Calu3 (cell line): ENCODE results near the gene LRRK1. TPM values are rescaled to one million over a fixed set of nuclear protein-coding genes. Genes with fewer than 3 reads are reported as not detected.

Source experiments
- BruUV-seq: library from RNA; stranded (reverse); fragments of 400-500 nt; replicated peaks from 2 replicates; lab custom pipeline; 2021; lab: Mats Ljungman, UMichigan
- CTCF ChIA-PET: fragments of 300-600 bp; sonication (Branson Sonifier 250); formaldehyde crosslinking; loops from one replicate; lab custom pipeline; 2022; ENCODE audit warnings: antibody characterized with exemption; lab: Charles Lee
- DNase-seq: peaks from one replicate; pipeline ENCODE4 v3.0.0; 2022
- H3K27ac Mint-ChIP-seq: one replicate; pipeline ENCODE4 v1.8.0; 2022; ENCODE audit warnings: mixed read lengths; ENCODE audit not compliant: unreplicated experiment
- H3K27me3 Mint-ChIP-seq: one replicate; pipeline ENCODE4 v1.8.0; 2022; ENCODE audit warnings: mixed read lengths; ENCODE audit not compliant: unreplicated experiment
- H3K36me3 Mint-ChIP-seq: one replicate; pipeline ENCODE4 v1.8.0; 2022; ENCODE audit warnings: mild to moderate bottlenecking, moderate library complexity, mixed read lengths; ENCODE audit not compliant: insufficient read depth, unreplicated experiment
- H3K4me1 Mint-ChIP-seq: one replicate; pipeline ENCODE4 v1.8.0; 2022; ENCODE audit warnings: mild to moderate bottlenecking, low read depth, mixed read lengths; ENCODE audit not compliant: unreplicated experiment
- H3K4me3 Mint-ChIP-seq: one replicate; pipeline ENCODE4 v1.8.0; 2022; ENCODE audit warnings: mild to moderate bottlenecking, low read depth, moderate library complexity, mixed read lengths; ENCODE audit not compliant: unreplicated experiment
- H3K9me3 Mint-ChIP-seq: one replicate; pipeline ENCODE4 v1.8.0; 2022; ENCODE audit warnings: low read depth, mixed read lengths; ENCODE audit not compliant: unreplicated experiment
- intact Hi-C: fragments of 100-400 bp; cut with micrococcal nuclease; formaldehyde crosslinking; loops from one replicate; pipeline ENCODE4 v1.10.0; 2022; ENCODE audit not compliant: unreplicated experiment
- total RNA-seq: library from RNA; stranded (reverse); gene quantifications from 2 replicates; pipeline ENCODE4 v1.2.3, GENCODE V29; 2022
- TF ChIP-seq, protein P1 (sequence below): fragments of 200-600 bp; IDR thresholded peaks from one replicate; pipeline ENCODE4 v1.8.0; 2022; ENCODE audit warnings: antibody characterized with exemption; ENCODE audit not compliant: unreplicated experiment

The LRRK1 gene
- total RNA-seq, 1 experiment from 2014 or later, result 21.3 TPM

DNA sequence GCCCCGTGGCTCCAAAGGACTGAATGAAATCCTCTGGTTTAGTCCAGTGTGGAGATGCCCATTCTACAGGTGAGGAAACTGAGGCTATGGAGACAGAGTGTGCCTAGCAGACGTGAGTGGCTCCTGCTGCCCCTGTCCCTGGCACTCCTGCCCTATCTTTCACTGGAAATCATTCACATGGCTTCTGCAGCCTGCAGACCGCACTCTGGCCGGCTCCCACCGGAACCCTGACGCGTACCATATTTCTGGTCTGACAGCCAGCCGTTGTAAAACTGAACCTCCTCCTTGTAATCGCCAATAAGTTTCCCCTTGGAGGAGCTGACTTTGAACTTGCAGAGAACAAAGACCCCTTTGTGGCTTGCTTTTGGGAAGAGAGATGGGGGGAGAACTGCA is 196.2 kb downstream of the LRRK1 start:
- Mint-ChIP-seq H3K36me3 (no peaks in the 10 kb centered on the region), H3K27me3 (peaks cover 26% of the 10 kb centered on the region), H3K27ac (no peak overlapping the region), H3K4me3 (no peak overlapping the region), H3K4me1 (no peaks in the 10 kb centered on the region), H3K9me3 (no peaks in the 10 kb centered on the region)
- intact Hi-C loops, result no loop called here
- CTCF ChIA-PET, result no interaction called here
- TF ChIP-seq, protein P1, sequence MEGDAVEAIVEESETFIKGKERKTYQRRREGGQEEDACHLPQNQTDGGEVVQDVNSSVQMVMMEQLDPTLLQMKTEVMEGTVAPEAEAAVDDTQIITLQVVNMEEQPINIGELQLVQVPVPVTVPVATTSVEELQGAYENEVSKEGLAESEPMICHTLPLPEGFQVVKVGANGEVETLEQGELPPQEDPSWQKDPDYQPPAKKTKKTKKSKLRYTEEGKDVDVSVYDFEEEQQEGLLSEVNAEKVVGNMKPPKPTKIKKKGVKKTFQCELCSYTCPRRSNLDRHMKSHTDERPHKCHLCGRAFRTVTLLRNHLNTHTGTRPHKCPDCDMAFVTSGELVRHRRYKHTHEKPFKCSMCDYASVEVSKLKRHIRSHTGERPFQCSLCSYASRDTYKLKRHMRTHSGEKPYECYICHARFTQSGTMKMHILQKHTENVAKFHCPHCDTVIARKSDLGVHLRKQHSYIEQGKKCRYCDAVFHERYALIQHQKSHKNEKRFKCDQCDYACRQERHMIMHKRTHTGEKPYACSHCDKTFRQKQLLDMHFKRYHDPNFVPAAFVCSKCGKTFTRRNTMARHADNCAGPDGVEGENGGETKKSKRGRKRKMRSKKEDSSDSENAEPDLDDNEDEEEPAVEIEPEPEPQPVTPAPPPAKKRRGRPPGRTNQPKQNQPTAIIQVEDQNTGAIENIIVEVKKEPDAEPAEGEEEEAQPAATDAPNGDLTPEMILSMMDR, result no peak
- no peak for DNase-seq
- no TSS peak for BruUV-seq

DNA sequence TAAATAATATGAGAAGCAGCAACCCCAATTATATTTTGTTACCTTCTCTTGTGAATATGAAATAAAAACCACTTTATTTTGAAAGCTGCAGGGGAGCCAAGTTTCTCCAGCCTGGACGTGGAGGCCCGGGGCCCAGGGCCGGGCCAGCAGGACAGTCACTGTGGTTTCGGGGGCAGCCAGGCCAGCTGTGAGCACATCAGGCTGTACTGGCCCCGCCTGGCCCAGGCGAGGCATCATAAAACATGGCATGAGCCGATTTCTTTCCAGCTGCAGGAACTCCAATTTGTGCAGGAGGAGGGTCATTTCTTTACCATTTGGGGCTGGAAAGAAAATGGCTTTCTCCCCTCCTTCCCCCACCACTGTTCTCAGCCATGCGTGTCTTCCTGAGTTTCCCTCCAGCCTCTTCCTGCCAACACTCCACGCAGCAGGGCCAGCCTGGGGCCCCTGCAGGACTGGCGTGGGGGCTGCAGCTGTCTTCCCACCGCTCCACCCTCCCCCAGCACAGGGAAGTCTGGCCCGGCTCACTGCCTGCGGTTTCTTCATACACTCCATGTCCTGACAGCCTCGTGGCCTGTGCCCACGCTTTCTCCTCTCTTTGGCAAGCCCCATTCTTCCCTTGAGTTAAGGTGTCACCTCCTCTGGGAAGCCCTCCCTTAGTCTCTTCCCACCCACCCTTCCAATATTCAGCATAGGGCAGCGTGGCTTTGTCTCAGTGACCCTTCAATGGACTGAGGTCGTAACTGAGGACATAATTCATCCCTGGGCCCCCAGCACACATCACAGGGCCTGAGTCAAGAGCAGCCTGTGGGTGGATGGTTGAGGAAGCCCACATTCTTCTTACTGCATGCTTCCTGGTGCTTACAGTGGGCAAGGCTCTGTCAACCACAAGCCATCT is 196.9 kb downstream of the LRRK1 start:
- no peaks in the 10 kb centered on the region for H3K36me3 Mint-ChIP-seq
- BruUV-seq, result no TSS peak

DNA sequence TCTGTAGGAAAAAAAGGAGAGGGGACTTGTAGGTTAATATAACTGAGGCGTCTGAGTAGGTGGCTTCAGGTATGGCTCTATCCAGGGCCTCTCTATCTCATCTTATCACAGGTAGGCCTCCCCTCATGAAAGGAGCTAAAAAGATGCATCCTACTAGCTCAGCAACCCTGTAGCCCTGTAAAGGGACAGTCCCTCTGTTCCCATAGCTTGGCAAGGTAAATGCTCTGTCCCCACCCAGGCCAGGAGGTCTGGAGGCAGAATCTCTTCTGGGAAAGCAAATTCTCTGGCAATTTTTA is 197.5 kb downstream of the LRRK1 start:
- no peak overlapping the region for H3K27ac Mint-ChIP-seq
- DNase-seq, result no peak
- BruUV-seq, result no TSS peak
- TF ChIP-seq, protein P1, result no peak
- H3K9me3 Mint-ChIP-seq, result no peaks in the 10 kb centered on the region
- no peaks in the 10 kb centered on the region for H3K36me3 Mint-ChIP-seq
- CTCF ChIA-PET, result no interaction called here
- H3K4me1 Mint-ChIP-seq, result no peaks in the 10 kb centered on the region
- intact Hi-C loops, result no loop called here
- H3K27me3 Mint-ChIP-seq, result peaks cover 15% of the 10 kb centered on the region
- H3K4me3 Mint-ChIP-seq, result no peak overlapping the region

More for the DNA sequence above, 196.9 kb downstream of the LRRK1 start:
- intact Hi-C loops, result no loop called here
- Mint-ChIP-seq H3K27me3 (peaks cover 21% of the 10 kb centered on the region), H3K9me3 (no peaks in the 10 kb centered on the region), H3K27ac (no peak overlapping the region), H3K4me1 (no peaks in the 10 kb centered on the region), H3K4me3 (no peak overlapping the region)
- no peak for DNase-seq
- TF ChIP-seq, protein P1, result no peak
- CTCF ChIA-PET, result no interaction called here

DNA sequence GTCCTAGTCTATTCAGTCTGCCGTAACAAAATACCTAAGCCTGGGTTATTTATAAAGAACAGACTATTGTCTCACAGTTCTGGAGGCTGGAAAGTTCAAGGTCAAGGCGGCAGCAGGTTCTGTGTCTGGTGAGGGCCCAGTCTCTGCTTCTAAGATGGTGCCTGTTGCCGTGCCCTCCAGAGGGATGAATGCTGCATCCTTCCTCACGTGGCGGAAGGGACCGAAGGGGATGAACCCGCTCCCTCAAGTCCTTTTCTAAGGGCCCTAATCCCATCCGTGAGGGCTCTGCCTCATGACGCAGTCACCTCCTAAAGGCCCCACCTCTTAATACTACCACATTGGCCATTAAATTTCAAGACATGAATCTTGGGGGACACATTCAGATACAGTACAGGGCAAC is 199.0 kb downstream of the LRRK1 start:
- BruUV-seq, result no TSS peak
- TF ChIP-seq, protein P1, result no peak
- intact Hi-C loops, result no loop called here
- no peaks in the 10 kb centered on the region for H3K27me3 Mint-ChIP-seq
- H3K4me3 Mint-ChIP-seq, result no peak overlapping the region
- no peaks in the 10 kb centered on the region for H3K4me1 Mint-ChIP-seq
- no peaks in the 10 kb centered on the region for H3K36me3 Mint-ChIP-seq
- H3K27ac Mint-ChIP-seq, result no peak overlapping the region
- CTCF ChIA-PET, result no interaction called here
- no peaks in the 10 kb centered on the region for H3K9me3 Mint-ChIP-seq
- DNase-seq, result no peak
